Large intestine (tissue), 3 donors: ENCODE data around the gene UGP2. TPM values are rescaled to one million over a fixed set of nuclear protein-coding genes. Genes with fewer than 3 reads are reported as not detected.
"Not testable (repeated sequence)": the region's sequence is repeated elsewhere in the genome, so short reads cannot be mapped to it uniquely, and the experiment has no call there.

Source experiments
- DNase-seq, 2 donors: peaks; one replicate each; pipeline versions ENCODE4 v3.0.0 to v3.0.0-alpha.2; 2013
- H3K27ac ChIP-seq: one replicate; pipeline ENCODE4 v1.5.1; 2013; ENCODE audit warnings: low read length
- H3K27me3 ChIP-seq: 2 replicates; pipeline ENCODE4 v1.6.1; 2013; ENCODE audit warnings: low read length; ENCODE audit not compliant: control insufficient read depth, insufficient read depth
- H3K36me3 ChIP-seq: 2 replicates; pipeline ENCODE4 v1.6.1; 2013; ENCODE audit warnings: low read length; ENCODE audit not compliant: control insufficient read depth, insufficient read depth
- H3K4me1 ChIP-seq: one replicate; pipeline ENCODE4 v1.6.1; 2013; ENCODE audit warnings: low read length; ENCODE audit not compliant: control insufficient read depth, insufficient read depth
- H3K4me3 ChIP-seq: one replicate; pipeline ENCODE4 v1.5.1; 2013; ENCODE audit warnings: low read length
- H3K9me3 ChIP-seq: one replicate; pipeline ENCODE4 v1.6.1; 2013; ENCODE audit warnings: mild to moderate bottlenecking, low read depth, low read length, moderate library complexity; ENCODE audit not compliant: control insufficient read depth
- WGBS: methylation state at CpG from one replicate; pipeline ENCODE4 v1.1.5; 2013; ENCODE audit warnings: low lambda C conversion rate; ENCODE audit not compliant: insufficient coverage; 5-methylcytosine and 5-hydroxymethylcytosine counted together
- polyA plus RNA-seq: library from polyadenylated mRNA; unstranded; fragments of 120-200 nt; gene quantifications from one replicate; pipeline ENCODE4 v1.2.1, GENCODE V29; 2013

The UGP2 gene
- polyA plus RNA-seq, 1 donor: 116 TPM

DNA sequence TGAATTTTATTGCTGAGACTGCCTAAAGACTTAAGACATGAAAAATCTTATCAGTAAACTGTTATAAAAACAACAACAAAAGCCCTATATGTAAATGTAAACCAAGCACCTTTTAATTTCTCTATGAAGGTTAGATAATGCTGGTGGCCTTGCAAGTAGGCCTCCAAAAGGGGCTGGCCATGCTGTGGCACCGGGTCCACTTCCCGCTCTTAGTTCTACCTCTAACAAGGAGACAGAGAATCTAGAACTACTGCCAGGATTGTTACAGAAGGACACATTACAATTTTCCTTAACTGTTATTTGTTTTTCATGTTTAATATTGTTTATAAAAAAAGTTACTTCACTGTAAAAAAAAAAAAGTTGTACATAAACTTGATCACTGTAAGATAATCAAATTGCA, 49.0 kb downstream of the UGP2 start:
- H3K27me3 ChIP-seq: no peaks in the 10 kb centered on the region
- no peak for DNase-seq
- H3K27ac ChIP-seq: no peak overlapping the region
- no peak overlapping the region for H3K4me3 ChIP-seq
- no CpG with 5 or more reads among the region's 2 CpGs for WGBS
- H3K9me3 ChIP-seq: no peaks in the 10 kb centered on the region
- H3K4me1 ChIP-seq: no peaks in the 10 kb centered on the region
- H3K36me3 ChIP-seq: peaks cover 47% of the 10 kb centered on the region

DNA sequence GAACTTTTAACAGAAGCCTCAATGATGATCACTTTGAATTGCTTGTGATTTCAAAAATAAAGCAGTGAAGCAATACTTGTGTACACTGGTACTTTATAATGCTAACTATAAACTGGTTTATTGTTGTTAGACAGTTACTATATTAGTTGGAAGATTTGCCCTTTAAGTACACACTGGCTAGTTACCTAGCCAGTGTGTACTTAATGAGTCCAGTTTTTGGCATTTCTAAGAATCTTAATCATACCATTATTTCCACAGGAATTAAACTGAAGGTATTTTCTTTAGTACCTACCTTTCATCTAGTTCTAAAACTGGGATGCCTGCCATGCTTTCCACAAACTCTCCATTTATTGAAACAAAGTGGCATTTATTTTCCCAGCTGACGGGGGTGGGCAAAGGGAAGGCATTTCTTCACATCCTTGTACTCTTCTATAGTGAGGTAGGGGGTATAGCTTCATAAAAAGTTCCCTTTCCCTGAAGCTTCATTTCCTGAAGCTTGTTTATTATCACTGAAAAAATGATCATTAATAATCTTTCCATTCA, 49.9 kb downstream of the UGP2 start:
- Histone ChIP-seq H3K9me3 (no peaks in the 10 kb centered on the region), H3K36me3 (peaks cover 42% of the 10 kb centered on the region), H3K27me3 (no peaks in the 10 kb centered on the region), H3K27ac (no peak overlapping the region), H3K4me3 (no peak overlapping the region), H3K4me1 (no peaks in the 10 kb centered on the region)
- no peak for DNase-seq
- WGBS: no CpG with 5 or more reads among the region's 1 CpG

DNA sequence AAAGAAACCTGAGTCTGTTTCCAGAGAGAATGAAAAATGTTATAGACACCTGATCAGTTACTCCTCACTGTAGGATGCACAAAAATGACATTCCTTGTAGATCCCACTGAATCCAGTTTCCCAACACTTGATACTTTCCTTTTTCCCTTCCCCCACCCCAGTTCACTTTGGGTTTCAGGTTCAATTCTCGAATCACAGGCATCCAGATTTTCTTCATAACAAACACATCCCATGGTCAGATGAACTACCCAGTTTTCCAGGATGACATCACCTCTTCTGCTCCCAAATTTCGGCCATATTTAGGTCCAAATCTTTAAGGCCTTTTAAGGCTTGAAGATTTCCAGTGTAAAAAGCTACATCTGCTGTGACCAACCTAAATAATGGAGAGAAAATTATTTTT, 51.5 kb downstream of the UGP2 start:
- no CpG with 5 or more reads among the region's 2 CpGs for WGBS
- H3K36me3 ChIP-seq: peaks cover 32% of the 10 kb centered on the region

DNA sequence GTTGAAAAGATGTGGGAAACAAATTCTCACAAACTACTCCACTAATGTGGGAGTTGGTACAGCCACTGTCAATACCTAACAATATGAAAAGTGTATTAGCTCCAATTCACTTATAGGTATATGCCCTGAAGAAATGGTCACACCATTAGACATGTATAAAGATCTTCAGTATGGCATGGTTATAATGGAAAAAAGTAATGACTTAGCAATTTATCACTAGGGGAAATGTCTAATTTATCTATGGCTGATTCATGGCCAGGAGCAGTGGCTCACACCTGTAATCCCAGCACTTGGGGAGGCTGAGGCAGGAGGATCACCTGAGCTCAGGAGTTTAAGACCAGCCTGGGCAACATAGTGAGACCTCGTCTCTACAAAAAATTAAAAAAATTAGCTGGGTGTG, 52.5 kb downstream of the UGP2 start:
- DNase-seq: no peak
- no peaks in the 10 kb centered on the region for H3K4me1 ChIP-seq
- no peaks in the 10 kb centered on the region for H3K9me3 ChIP-seq
- no peak overlapping the region for H3K27ac ChIP-seq
- no peaks in the 10 kb centered on the region for H3K27me3 ChIP-seq
- H3K4me3 ChIP-seq: no peak overlapping the region
- H3K36me3 ChIP-seq: peaks cover 33% of the 10 kb centered on the region
- WGBS: no CpG with 5 or more reads among the region's 1 CpG

More for the DNA sequence above, 51.5 kb downstream of the UGP2 start:
- Histone ChIP-seq H3K27ac (no peak overlapping the region), H3K4me1 (no peaks in the 10 kb centered on the region), H3K27me3 (no peaks in the 10 kb centered on the region), H3K4me3 (no peak overlapping the region), H3K9me3 (no peaks in the 10 kb centered on the region)
- no peak for DNase-seq

DNA sequence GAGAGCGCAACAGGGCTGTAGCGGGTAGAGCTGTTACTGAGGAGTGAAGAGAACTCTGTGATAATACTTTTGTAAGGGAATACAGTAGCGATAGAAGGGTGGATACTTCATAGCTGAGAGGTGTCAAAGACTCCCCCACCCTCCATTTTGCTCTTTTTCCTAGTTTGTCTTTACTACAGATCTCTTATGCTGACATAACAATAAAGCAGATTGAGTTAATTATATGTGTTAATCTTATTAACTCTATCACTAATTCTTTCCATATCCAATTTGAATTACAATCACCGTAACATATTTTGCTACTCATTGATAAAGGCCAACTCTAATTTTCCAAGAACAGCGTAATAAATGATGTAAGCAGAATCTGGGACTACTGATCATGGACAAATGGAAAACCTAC, 57.1 kb downstream of the UGP2 start:
- Histone ChIP-seq H3K4me3 (no peak overlapping the region), H3K36me3 (peaks cover 29% of the 10 kb centered on the region), H3K27me3 (no peaks in the 10 kb centered on the region), H3K4me1 (no peaks in the 10 kb centered on the region), H3K9me3 (peaks cover 10% of the 10 kb centered on the region), H3K27ac (no peak overlapping the region)
- DNase-seq: no peak
- WGBS: 86% methylated on average over 3 of the region's 5 CpGs

DNA sequence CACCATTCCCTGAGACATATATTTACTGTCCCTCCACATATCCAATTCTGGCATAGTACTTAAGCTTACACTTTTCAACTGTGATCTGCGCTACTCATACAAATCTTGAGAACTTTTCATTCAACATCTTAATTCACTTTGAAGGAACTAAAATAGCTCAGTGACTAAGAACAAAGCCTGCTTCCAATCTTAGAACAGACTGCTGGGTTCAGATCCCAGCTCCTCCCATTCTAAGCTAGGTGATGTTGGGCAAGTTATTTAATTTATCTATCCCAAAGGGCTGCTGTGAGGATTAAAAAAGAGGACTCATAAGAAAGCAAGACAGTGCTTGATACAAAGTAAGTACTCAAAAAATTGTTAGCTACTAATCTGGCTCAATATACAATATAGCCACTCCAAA, 57.9 kb downstream of the UGP2 start:
- Histone ChIP-seq H3K4me1 (no peaks in the 10 kb centered on the region), H3K4me3 (no peak overlapping the region), H3K36me3 (peaks cover 28% of the 10 kb centered on the region), H3K27me3 (no peaks in the 10 kb centered on the region), H3K27ac (no peak overlapping the region), H3K9me3 (peaks cover 13% of the 10 kb centered on the region)
- WGBS: no CpG with 5 or more reads among the region's 1 CpG
- DNase-seq: no peak

DNA sequence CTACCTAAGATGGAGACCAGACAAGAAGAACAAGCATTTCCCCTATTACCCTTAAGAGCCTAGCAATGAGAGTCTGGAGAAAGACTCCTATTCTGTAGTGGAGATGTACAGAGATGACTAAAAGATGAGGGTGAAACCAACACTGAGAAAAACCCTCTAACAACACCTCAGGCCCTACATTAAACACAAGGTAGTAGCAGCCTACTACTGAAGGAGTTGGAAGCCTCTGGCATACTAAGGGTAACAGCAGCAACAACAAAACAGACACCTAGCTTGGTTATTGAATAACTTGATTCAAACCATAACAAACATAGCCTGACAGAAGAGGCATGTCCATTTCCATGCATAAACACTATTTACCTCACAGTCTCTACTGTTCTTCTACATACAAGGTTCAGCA, 60.5 kb downstream of the UGP2 start:
- Histone ChIP-seq H3K4me1 (no peaks in the 10 kb centered on the region), H3K27me3 (no peaks in the 10 kb centered on the region), H3K4me3 (no peak overlapping the region), H3K27ac (no peak overlapping the region), H3K9me3 (peaks cover 13% of the 10 kb centered on the region), H3K36me3 (peaks cover 28% of the 10 kb centered on the region)
- DNase-seq: no peak

DNA sequence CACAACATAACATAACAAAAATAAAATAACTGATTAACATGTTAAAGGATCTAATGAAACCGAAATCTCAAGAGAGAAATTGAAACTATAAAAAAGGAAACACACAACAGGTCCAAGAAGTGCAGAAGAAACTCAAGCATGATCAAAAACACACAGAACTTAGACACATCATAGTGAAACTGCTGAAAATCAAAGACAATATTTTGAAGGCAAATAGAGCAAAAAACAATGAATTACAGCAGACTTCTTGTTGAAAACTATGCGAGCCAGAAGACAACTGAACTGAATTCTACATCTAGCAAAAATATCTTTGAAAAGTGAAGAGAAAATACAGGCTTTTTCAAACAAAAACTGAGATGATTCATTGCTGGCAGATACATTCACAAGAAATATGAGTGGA, 61.3 kb downstream of the UGP2 start:
- no peaks in the 10 kb centered on the region for H3K4me1 ChIP-seq
- no peak overlapping the region for H3K4me3 ChIP-seq
- no peaks in the 10 kb centered on the region for H3K27me3 ChIP-seq
- H3K27ac ChIP-seq: no peak overlapping the region
- peaks cover 13% of the 10 kb centered on the region for H3K9me3 ChIP-seq
- DNase-seq: no peak
- H3K36me3 ChIP-seq: peaks cover 27% of the 10 kb centered on the region
- WGBS: 100% methylated on average over 2 of the region's 2 CpGs

DNA sequence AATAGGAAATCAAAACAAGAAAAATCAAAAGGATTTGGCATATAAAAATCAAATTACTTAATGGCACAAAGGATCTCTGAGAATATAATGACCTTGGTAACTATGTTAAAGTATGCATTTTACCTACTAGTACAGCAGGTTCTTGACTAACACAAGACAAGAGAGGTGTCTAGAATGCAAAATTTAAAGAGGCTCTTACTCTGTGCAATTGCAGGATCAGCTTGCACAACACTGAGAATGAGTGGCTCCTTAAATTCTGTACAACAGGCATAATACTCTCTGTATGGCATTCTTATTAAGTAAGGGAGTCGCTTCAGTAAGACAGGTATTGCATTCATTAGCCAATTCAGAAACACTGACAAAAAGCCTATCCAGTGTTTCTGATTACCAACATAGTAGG, 72.6 kb downstream of the UGP2 start:
- Histone ChIP-seq H3K4me3 (no peak overlapping the region), H3K27me3 (no peaks in the 10 kb centered on the region), H3K9me3 (no peaks in the 10 kb centered on the region), H3K4me1 (no peaks in the 10 kb centered on the region), H3K36me3 (peaks cover 40% of the 10 kb centered on the region), H3K27ac (no peak overlapping the region)
- DNase-seq: no peak
- WGBS: no CpG with 5 or more reads among the region's 1 CpG

DNA sequence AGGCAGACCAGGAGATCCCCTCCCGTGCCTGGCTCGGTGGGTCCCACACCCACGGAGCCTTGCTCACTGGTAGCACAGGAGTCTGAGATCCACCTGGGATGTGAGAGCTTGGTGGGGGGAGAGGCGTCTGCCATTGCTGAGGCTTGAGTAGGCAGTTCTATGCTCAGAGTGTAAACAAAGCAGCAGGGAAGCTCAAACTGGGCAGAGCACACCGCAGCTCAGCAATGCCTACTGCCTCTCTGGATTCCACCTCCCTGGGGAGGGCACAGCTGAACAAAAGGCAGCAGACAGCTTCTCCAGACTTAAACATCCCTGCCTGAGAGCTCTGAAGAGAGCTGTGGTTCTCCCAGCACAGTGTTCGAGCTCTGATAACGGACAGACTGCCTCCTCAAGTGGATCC, 85.1 kb downstream of the UGP2 start:
- no CpG with 5 or more reads among the region's 7 CpGs for WGBS
- H3K36me3 ChIP-seq: peaks cover 14% of the 10 kb centered on the region
- peak in 1 of 2 donors; percentile 0 for DNase-seq
- H3K27ac ChIP-seq: no peak overlapping the region
- no peak overlapping the region for H3K4me3 ChIP-seq
- H3K27me3 ChIP-seq: no peaks in the 10 kb centered on the region
- no peaks in the 10 kb centered on the region for H3K9me3 ChIP-seq
- H3K4me1 ChIP-seq: no peaks in the 10 kb centered on the region

DNA sequence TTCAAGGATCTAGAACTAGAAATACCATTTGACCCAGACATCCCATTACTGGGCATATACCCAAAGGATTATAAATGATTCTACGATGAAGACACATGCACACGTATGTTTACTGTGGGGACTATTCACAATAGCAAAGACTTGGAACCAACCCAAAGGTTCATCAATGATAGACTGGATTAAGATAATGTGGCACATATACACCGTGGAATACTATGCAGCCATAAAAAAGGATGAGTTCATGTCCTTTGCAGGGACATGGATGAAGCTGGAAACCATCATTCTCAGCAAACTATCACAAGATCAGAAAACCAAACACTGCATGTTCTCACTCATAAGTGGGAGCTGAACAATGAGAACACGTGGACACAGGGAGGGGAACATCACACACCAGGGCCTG, 90.4 kb downstream of the UGP2 start:
- not testable (repeated sequence) for DNase-seq, H3K4me3 ChIP-seq, H3K27me3 ChIP-seq, H3K9me3 ChIP-seq, H3K4me1 ChIP-seq, H3K36me3 ChIP-seq, H3K27ac ChIP-seq
- no CpG with 5 or more reads among the region's 4 CpGs for WGBS
